ENCODE measurements around the gene SYNGAP1. TPM values are rescaled to one million over a fixed set of nuclear protein-coding genes. Genes with fewer than 3 reads are reported as not detected.

Gene SYNGAP1
- total and polyA plus RNA-seq, 9 of the 15 experiments (the other 6 are each of a cell fraction or from before 2014, with no cell fraction given) = 0.01 to 22.8 (median 3.2) TPM

- TF ChIP-seq RFX1 (IDR thresholded peaks at IDR 0.05) = peak; percentile 82
- no peak for TF ChIP-seq PTRF (tag; IDR thresholded peaks at IDR 0.05)
- TF ChIP-seq MLX (CRISPR knock-in tag; conservative IDR thresholded peaks at IDR 0.05) = no peak
- TF ChIP-seq ESRRB (CRISPR knock-in tag; IDR thresholded peaks at IDR 0.05; ENCODE audit: borderline replicate concordance) = no peak
- no peak for TF ChIP-seq RBM34 (IDR thresholded peaks at IDR 0.05; ENCODE audit: borderline replicate concordance, insufficient read depth, low read length)
- TF ChIP-seq SAFB2 (IDR thresholded peaks at IDR 0.05; ENCODE audit: borderline replicate concordance, low read depth, low read length, severe bottlenecking) = no peak
- TF ChIP-seq CAMTA2 (CRISPR knock-in tag; conservative IDR thresholded peaks at IDR 0.05) = no peak
- peak; percentile 79; the same call in 1 of the 2 replicates for TF ChIP-seq KLF6 (CRISPR knock-in tag; IDR thresholded peaks at IDR 0.05; ENCODE audit: borderline replicate concordance)
- TF ChIP-seq PURB (CRISPR knock-in tag; IDR thresholded peaks at IDR 0.05; ENCODE audit: low read depth) = no peak
- TF ChIP-seq ZNF830 (CRISPR knock-in tag; IDR thresholded peaks at IDR 0.05) = no peak
- peak; percentile 91 for TF ChIP-seq CTBP1 (IDR thresholded peaks at IDR 0.05; ENCODE audit: borderline replicate concordance)
- TF ChIP-seq ZNF75A (CRISPR knock-in tag; IDR thresholded peaks at IDR 0.05) = no peak
- peak; percentile 56; the same call in 1 of the 2 replicates for TF ChIP-seq ZNF12 (CRISPR knock-in tag; IDR thresholded peaks at IDR 0.05)
- TF ChIP-seq CBFB (CRISPR knock-in tag; IDR thresholded peaks at IDR 0.05) = 0 out of 2 replicates have a peak, but pooled peaks have one; percentile 23
- peak; percentile 69; the same call in 1 of the 2 replicates for TF ChIP-seq TRIM25 (IDR thresholded peaks at IDR 0.05; ENCODE audit: borderline replicate concordance)
- TF ChIP-seq JUNB (CRISPR knock-in tag; conservative IDR thresholded peaks at IDR 0.05) = no peak
- no peak for TF ChIP-seq THRA (IDR thresholded peaks at IDR 0.05)
- TF ChIP-seq ZFP36 (IDR thresholded peaks at IDR 0.05; ENCODE audit: low read depth, low read length, partially characterized antibody) = no peak
- TF ChIP-seq U2AF1 (optimal IDR thresholded peaks at IDR 0.05; ENCODE audit: low read depth, low read length) = no peak
- no peak for TF ChIP-seq BRCA1 (IDR thresholded peaks at IDR 0.05)
- TF ChIP-seq BRCA1 (CRISPR knock-in tag; IDR thresholded peaks at IDR 0.05) = no peak; the same call in 1 of the 2 replicates
- peak; percentile 94 for TF ChIP-seq HMGN3 (IDR thresholded peaks at IDR 0.05; ENCODE audit: borderline replicate concordance, extremely low read depth, insufficient read length, low read depth, low read length)
- no peak for TF ChIP-seq ZNF311 (CRISPR knock-in tag; IDR thresholded peaks at IDR 0.05)
- TF ChIP-seq ARNT (IDR thresholded peaks at IDR 0.05) = no peak
- TF ChIP-seq MEF2D (tag; conservative IDR thresholded peaks at IDR 0.05; ENCODE audit: low read depth) = no peak
- peak; percentile 81; the same call in 1 of the 2 replicates for TF ChIP-seq ESRRA (IDR thresholded peaks at IDR 0.05; ENCODE audit: borderline replicate concordance, low read depth)
These were observed 34.4 kb downstream of the SYNGAP1 start, which contains the start of gene ZBTB9 (continued) for GRCh38 chr6:33454009-33454946.
